Nephron progenitor cell (in vitro differentiated cells): Measurements from ENCODE around the gene GRAP2.

Source experiments
- DNase-seq: peaks from one replicate; pipeline ENCODE4 v3.0.0; 2021
- H3K27ac Mint-ChIP-seq: 2 replicates; pipeline ENCODE4 v1.8.0; 2021; ENCODE audit warnings: mild to moderate bottlenecking, moderate library complexity, mixed read lengths
- H3K27me3 Mint-ChIP-seq: 2 replicates; pipeline ENCODE4 v1.8.0; 2021; ENCODE audit warnings: mild to moderate bottlenecking, low read depth, mixed read lengths; ENCODE audit not compliant: poor library complexity
- H3K36me3 Mint-ChIP-seq: 2 replicates; pipeline ENCODE4 v1.8.0; 2021; ENCODE audit warnings: low read depth, mixed read lengths
- H3K4me1 Mint-ChIP-seq: 2 replicates; pipeline ENCODE4 v1.8.0; 2021; ENCODE audit warnings: mixed read lengths
- H3K4me3 Mint-ChIP-seq: 2 replicates; pipeline ENCODE4 v1.8.0; 2021; ENCODE audit warnings: mild to moderate bottlenecking, moderate library complexity, mixed read lengths
- H3K9me3 Mint-ChIP-seq: 2 replicates; pipeline ENCODE4 v1.8.0; 2021; ENCODE audit warnings: mild to moderate bottlenecking, moderate library complexity, mixed read lengths
- TF ChIP-seq, protein P1 (sequence below): fragments of 200-600 bp; sonication (generic); IDR thresholded peaks from 2 replicates; pipeline ENCODE4 v1.5.0; 2021; ENCODE audit warnings: antibody characterized with exemption

Gene GRAP2

DNA sequence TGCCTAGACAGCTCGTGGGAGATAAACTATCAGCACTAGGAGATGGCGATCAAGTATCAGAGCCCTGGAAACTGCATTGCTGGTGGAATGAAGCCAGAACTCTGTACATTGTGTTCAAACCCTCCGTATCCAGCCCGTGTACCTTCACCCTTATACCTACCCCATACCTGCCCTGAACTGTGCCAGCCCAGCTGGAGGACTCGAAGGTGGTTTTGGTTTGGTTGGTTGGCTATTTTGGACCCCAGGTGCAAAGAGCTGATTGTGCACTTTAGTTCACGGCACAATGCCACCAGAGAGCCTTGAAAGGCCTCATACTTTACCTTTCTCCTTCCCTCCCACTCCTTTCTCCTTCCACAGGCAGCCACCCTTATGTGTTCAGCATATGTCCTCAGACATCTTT is 109.9 kb downstream of the GRAP2 start:
- H3K9me3 Mint-ChIP-seq: no peaks in the 10 kb centered on the region
- peaks cover 71% of the 10 kb centered on the region for H3K4me1 Mint-ChIP-seq
- peaks cover 10% of the 10 kb centered on the region for H3K27me3 Mint-ChIP-seq
- no peak for DNase-seq
- no peak overlapping the region for H3K27ac Mint-ChIP-seq
- H3K4me3 Mint-ChIP-seq: no peak overlapping the region
- TF ChIP-seq, protein P1, sequence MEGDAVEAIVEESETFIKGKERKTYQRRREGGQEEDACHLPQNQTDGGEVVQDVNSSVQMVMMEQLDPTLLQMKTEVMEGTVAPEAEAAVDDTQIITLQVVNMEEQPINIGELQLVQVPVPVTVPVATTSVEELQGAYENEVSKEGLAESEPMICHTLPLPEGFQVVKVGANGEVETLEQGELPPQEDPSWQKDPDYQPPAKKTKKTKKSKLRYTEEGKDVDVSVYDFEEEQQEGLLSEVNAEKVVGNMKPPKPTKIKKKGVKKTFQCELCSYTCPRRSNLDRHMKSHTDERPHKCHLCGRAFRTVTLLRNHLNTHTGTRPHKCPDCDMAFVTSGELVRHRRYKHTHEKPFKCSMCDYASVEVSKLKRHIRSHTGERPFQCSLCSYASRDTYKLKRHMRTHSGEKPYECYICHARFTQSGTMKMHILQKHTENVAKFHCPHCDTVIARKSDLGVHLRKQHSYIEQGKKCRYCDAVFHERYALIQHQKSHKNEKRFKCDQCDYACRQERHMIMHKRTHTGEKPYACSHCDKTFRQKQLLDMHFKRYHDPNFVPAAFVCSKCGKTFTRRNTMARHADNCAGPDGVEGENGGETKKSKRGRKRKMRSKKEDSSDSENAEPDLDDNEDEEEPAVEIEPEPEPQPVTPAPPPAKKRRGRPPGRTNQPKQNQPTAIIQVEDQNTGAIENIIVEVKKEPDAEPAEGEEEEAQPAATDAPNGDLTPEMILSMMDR: no peak
- H3K36me3 Mint-ChIP-seq: peaks cover 5% of the 10 kb centered on the region

DNA sequence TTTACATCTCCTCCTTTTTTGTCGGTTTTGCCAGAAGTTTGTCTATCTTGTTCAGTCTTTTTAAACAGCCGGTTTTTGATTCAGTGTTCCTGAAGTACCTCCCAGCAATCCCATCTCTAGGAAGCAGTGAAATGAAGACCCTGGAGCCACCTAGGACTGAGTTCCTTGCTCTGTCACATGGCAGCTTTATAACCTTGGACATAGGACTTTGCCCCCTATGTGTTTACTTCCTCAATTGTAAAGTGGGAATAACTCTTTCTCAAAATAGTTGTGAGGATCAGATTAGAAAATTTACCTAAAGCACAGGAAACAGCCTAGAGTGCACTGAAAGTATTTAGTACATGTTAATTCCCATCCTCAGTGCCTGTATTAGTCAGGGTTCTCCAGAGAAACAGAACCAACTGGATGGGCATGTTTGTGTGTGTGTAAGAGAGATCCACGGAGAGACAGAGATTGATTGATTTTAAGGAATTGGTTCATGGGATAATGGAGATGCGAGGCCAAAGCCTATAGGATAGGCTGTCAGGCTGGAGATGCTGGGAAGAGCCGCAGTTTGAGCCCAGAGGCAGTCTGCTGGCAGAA is 113.9 kb downstream of the GRAP2 start:
- TF ChIP-seq, protein P1: no peak
- Mint-ChIP-seq H3K27ac (peak overlapping the region; percentile 0), H3K9me3 (no peaks in the 10 kb centered on the region), H3K4me1 (peaks cover 34% of the 10 kb centered on the region), H3K36me3 (peaks cover 5% of the 10 kb centered on the region), H3K4me3 (no peak overlapping the region), H3K27me3 (peaks cover 13% of the 10 kb centered on the region)
- DNase-seq: no peak

DNA sequence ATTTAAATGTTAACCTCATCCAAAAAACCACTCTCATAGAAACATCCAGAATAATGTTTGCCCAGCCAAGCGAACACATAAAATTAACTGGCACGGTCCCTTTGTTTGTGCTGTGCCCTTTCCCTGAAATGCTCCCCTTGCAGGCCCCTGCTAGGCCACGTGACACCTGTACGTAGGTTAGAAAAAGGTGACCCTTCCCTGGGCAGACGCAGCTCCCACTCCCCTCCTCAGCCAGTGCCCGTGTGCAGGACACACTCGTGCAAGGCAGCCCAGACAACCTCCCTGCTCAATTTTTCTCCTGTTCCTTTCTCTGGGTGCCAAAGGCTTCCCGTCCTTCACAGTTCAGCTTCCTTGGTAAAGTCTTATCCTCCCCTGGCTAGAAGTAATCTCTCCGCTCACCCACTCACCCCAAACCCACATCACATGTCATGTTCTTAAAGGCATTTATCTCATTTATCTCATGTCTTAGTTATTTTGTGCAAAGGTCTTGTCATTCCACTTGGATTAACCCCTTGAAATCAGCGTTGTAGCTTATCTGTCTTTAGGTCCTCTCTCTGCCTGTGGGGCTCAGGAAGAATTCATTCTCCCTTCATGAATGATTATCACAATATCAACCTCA is 114.6 kb downstream of the GRAP2 start:
- no peak for DNase-seq
- H3K27me3 Mint-ChIP-seq: peaks cover 12% of the 10 kb centered on the region

DNA sequence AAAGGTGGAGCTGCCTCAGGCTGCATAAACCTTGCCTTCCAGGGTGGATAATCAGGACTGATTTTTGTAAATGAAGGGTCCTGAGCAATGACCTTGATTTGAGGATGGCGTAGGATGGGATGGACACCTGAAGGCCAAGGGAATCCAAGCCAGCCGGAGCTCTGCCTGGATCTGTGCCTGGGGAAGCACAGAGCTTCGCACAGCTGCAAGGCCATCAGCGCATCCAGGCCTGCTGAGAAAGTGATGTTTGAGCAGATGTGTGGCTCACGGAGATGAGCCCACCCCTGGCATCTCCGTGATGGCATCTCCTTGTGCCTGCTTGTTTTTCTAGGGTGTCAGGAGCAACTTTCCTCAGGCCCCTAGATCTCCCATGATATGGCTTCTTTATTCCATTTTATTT is 117.2 kb downstream of the GRAP2 start:
- TF ChIP-seq, protein P1: no peak
- no peak for DNase-seq
- H3K4me1 Mint-ChIP-seq: peaks cover 15% of the 10 kb centered on the region
- peaks cover 9% of the 10 kb centered on the region for H3K27me3 Mint-ChIP-seq
- no peak overlapping the region for H3K27ac Mint-ChIP-seq
- H3K4me3 Mint-ChIP-seq: no peak overlapping the region
- H3K36me3 Mint-ChIP-seq: peaks cover 4% of the 10 kb centered on the region
- no peaks in the 10 kb centered on the region for H3K9me3 Mint-ChIP-seq

More for the DNA sequence above, 114.6 kb downstream of the GRAP2 start:
- Mint-ChIP-seq H3K27ac (peak overlapping the region; percentile 15), H3K9me3 (no peaks in the 10 kb centered on the region), H3K4me3 (no peak overlapping the region), H3K4me1 (peaks cover 27% of the 10 kb centered on the region), H3K36me3 (peaks cover 5% of the 10 kb centered on the region)
- TF ChIP-seq, protein P1: no peak

DNA sequence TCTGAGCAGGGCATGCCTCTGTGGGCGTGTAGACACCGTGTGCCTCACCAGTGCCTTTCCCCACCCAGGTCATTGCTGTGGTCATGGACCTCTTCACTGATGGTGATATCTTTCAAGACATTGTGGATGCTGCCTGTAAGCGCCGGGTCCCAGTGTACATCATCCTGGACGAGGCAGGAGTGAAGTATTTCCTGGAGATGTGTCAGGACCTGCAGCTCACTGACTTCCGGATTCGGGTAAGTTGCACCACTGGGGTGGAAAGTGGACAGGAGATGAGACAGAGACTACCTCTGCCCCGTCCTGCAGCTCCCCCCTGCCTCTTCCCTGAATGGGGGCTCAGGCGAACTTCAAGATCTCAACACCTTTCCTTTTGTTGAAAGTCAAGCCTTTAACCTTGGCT is 118.2 kb downstream of the GRAP2 start:
- Mint-ChIP-seq H3K4me1 (peaks cover 15% of the 10 kb centered on the region), H3K27ac (no peak overlapping the region), H3K36me3 (no peaks in the 10 kb centered on the region), H3K4me3 (no peak overlapping the region), H3K27me3 (peaks cover 11% of the 10 kb centered on the region), H3K9me3 (no peaks in the 10 kb centered on the region)
- TF ChIP-seq, protein P1: no peak
- no peak for DNase-seq

DNA sequence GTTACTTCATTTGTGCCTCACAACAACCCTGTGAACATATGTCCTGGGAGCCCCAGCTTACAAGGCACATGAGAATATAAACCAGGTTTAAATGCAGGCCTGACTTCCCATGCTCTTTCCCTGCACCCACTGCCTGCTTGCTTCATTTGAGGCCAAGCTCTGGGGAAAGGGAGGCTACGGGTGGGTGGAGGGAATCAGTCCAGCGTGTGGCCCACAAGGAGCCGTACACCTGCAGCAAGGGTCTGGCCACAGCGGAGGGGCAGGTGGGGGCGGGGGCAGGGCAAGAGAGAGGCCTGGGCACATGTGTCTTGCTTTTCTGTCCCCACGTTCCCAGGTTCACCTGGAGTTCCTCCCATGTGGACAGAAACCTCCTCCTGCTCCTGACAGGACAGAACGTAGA is 120.1 kb downstream of the GRAP2 start:
- H3K4me3 Mint-ChIP-seq: no peak overlapping the region
- H3K27ac Mint-ChIP-seq: no peak overlapping the region
- H3K9me3 Mint-ChIP-seq: no peaks in the 10 kb centered on the region
- TF ChIP-seq, protein P1: no peak
- H3K27me3 Mint-ChIP-seq: peaks cover 13% of the 10 kb centered on the region
- DNase-seq: no peak
- no peaks in the 10 kb centered on the region for H3K36me3 Mint-ChIP-seq
- peaks cover 5% of the 10 kb centered on the region for H3K4me1 Mint-ChIP-seq
